ENCODE data around the gene SP110. TPM values are rescaled to one million over a fixed set of nuclear protein-coding genes. Genes with fewer than 3 reads are reported as not detected.

Gene SP110
- total and polyA plus RNA-seq, 2 donors (not counting 3 experiments of a cell fraction or from before 2014, with no cell fraction given) = 10.2 to 10.7 TPM

GRCh38 chr2:230170532-230170931 lies 49.3 kb downstream of the SP110 start:
- ChIA-PET POLR2A (no interaction called here), CTCF (interaction anchor here (0.8 to 3.4 kb wide), 5 partner anchors 9 to 103 kb away, joined by 3 to 61 read pairs (median 5); no protein-coding TSS in a partner anchor)
- intact Hi-C loops (cut with micrococcal nuclease) (loop anchor here (1.0 kb wide), 1 partner anchor 441 kb away; no protein-coding TSS in a partner anchor), dilution Hi-C loops (cut with MboI; ENCODE audit: extremely low pct_ligation_motif_present, low sequenced_read_pairs) (no loop called here)
- Histone ChIP-seq H2AFZ (ENCODE audit: low read depth, low read length) (no peak overlapping the region), H3K9me3 (replicated peaks; ENCODE audit: control insufficient read depth, insufficient read depth, low read length) (no peaks in the 10 kb centered on the region), H3K9ac (replicated peaks; ENCODE audit: extremely low read depth, insufficient read depth, low read length) (no peak overlapping the region), H3K9me1 (replicated peaks; ENCODE audit: control insufficient read depth, extremely low read depth, insufficient read depth, low read length) (no peaks in the 10 kb centered on the region), H4K20me1 (replicated peaks; ENCODE audit: control insufficient read depth, extremely low read depth, insufficient read depth, low read length) (no peaks in the 10 kb centered on the region), H3K4me1 (ENCODE audit: control insufficient read depth, extremely low read depth, insufficient read depth, low read length) (peaks cover 10% of the 10 kb centered on the region), H3K27ac (ENCODE audit: insufficient read depth, low read depth, low read length) (no peak overlapping the region), H3K79me2 (ENCODE audit: control insufficient read depth, insufficient read depth, low read length) (no peaks in the 10 kb centered on the region), H3K4me2 (ENCODE audit: insufficient read depth, low read length) (peak overlapping the region; percentile 57), H3K27me3 (ENCODE audit: control insufficient read depth in 2 of 2, insufficient read depth in 2 of 2, low read length in 2 of 2) (peaks cover 0 to 2% of the 10 kb centered on the region in 2 experiments), H3K36me3 (ENCODE audit: control insufficient read depth in 2 of 2, extremely low read depth in 1 of 2, insufficient read depth in 2 of 2, low read length in 2 of 2) (no peaks in the 10 kb centered on the region), H3K4me3 (replicated peaks in 1 of 3; ENCODE audit: insufficient read depth in 1 of 3, low read depth in 1 of 3, low read length in 3 of 3) (no peak overlapping the region)
- TF ChIP-seq MYC (IDR thresholded peaks at IDR 0.05; ENCODE audit: low read depth, low read length) (no peak), POLR2AphosphoS5 (IDR thresholded peaks at IDR 0.05; ENCODE audit: insufficient read depth, low read depth, low read length) (peak; percentile 41), EZH2 (IDR thresholded peaks at IDR 0.05; ENCODE audit: borderline replicate concordance, low read depth, low read length, severe bottlenecking) (no peak), MAX (IDR thresholded peaks at IDR 0.05; ENCODE audit: insufficient read depth, insufficient read length) (no peak), JUN (IDR thresholded peaks at IDR 0.05; ENCODE audit: borderline replicate concordance, insufficient read depth, insufficient read length, low read depth) (peak; percentile 37), POLR2A (IDR thresholded peaks at IDR 0.05; ENCODE audit: low read depth, low read length) (no peak), GATA2 (IDR thresholded peaks at IDR 0.05; ENCODE audit: insufficient read depth, insufficient read length, low read depth, low read length) (peak; percentile 68), CTCF (IDR thresholded peaks at IDR 0.05; ENCODE audit: extremely low read depth in 1 of 2, insufficient read depth in 1 of 2, low read depth in 1 of 2, low read length in 2 of 2) (no peak), FOS (IDR thresholded peaks at IDR 0.05; ENCODE audit: borderline replicate concordance, insufficient read depth, low read length) (peak; percentile 25)
- peak; percentile 56 for DNase-seq (ENCODE audit: low read depth, low spot score)
- BruUV-seq (replicated peaks) = no TSS peak
- FAIRE-seq = peak; percentile 83
